Posterior cingulate gyrus (tissue), 11 donors: Measurements from ENCODE around the gene COL15A1.

ENCODE experiments used
- DNase-seq, 10 donors: peaks; one replicate each; pipeline versions ENCODE4 v3.0.0 to v3.0.0-alpha.2; 2020 to 2021; ENCODE audit warnings: mixed read lengths in 3 of 10
- intact Hi-C: fragments of 100-400 bp; cut with DNase I; formaldehyde crosslinking; loops from one replicate; pipeline ENCODE4 v1.15.1; 2023

Gene COL15A1

GRCh38 chr9:99049228-99049627 lies 105.5 kb downstream of the COL15A1 start:
- no peak for DNase-seq

GRCh38 chr9:99049641-99050040 lies 105.9 kb downstream of the COL15A1 start:
- intact Hi-C loops: no loop called here
- DNase-seq: no peak

More at GRCh38 chr9:99049228-99049627, 105.5 kb downstream of the COL15A1 start:
- intact Hi-C loops: no loop called here

DNA sequence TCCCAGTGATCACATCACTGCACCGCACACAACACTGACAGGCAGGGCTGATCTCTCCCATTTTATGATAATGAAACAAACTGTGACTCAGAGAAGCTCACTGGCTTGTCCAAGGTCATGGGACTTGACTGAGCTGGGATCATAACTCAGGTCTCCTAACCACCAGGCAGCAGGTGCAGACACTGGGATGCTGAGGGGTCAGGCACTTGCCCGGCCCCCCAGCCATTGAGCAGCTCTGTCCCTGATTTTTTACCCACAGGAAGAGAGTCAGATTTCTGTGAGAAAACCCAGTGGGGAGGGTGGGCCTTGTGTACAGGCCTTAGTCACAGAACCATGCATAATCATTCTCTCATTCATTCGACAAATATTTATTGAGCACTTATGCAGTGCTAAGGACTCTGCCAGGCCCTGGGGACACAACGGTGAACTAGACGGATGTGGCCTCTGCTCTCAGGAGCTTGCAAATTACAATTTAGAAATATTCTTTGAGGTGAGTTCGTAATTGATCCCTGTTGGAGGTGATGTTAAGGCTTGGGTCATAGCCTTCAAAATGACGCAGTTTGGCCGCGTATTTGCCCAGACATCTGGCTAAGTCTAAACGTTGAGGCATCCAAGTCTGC lies 106.7 kb downstream of the COL15A1 start:
- intact Hi-C loops: no loop called here
- DNase-seq: no peak

GRCh38 chr9:99050924-99051323 lies 107.2 kb downstream of the COL15A1 start:
- DNase-seq: no peak
- intact Hi-C loops: no loop called here

GRCh38 chr9:99051406-99051805 lies 107.7 kb downstream of the COL15A1 start:
- intact Hi-C loops: no loop called here

GRCh38 chr9:99051851-99052250 lies 108.1 kb downstream of the COL15A1 start:
- intact Hi-C loops: no loop called here
- no peak for DNase-seq

More at GRCh38 chr9:99051406-99051805, 107.7 kb downstream of the COL15A1 start:
- DNase-seq: no peak

DNA sequence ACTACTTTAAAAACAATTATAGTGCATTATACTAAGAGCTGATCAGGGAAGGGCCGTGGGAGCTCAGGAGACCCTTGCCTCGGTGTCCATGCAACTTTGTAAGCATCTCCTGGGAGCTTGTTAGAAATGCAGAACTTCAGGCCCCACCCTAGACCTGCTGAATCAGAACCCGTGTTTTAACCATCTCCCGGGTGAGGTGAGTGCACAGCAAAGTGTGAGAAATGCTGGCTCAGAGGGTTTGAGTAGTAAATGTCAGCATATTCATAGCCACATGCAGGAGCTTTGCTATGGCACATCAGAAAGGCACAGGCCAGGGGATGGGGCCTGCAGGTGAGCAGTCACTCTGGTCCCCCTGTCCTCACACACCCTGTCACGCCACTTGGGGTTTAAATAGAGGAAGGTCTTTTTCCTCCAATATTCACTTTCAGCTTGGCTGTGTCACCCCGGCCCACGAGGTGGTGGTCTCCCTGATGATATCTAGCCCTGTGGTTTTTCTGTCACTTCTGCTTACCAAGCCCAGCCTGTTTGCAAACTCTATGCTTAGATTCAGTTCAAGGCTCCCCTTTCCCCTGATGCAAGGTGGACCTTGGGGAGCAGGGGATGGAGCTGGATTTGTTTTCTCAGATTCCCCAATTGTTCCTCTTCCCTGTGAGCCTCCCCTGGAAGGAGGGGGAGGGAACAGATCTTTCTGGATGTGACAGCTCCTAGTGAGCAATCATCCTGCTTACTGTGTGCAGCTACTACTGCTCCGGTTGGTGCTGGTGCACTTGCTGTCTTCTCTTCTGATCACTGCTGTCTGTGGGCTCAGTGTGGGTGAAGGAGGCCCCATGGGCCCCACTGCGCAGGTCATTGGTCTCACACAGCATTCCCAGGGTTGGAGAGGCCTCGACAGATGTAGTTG lies 109.4 kb downstream of the COL15A1 start:
- peak in 1 of 10 donors; percentile 56 for DNase-seq
- intact Hi-C loops: no loop called here

DNA sequence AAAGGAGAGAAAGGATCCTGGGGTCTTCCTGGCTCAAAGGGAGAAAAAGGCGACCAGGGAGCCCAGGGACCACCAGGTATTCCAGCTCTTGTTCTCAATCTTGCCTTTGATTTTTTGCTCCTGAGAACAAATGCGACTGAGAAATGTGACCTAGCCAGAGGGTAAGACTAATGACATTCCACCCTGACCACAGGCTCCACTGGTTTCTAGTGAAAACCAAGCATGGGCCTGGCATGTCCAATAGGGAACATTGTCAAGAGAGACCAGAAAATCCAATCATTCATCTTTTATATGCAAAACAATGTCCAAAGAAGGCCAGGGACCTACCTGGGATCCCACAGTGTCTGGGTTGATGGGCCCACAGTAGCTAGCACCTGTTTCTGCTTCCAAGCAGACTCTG lies 110.9 kb downstream of the COL15A1 start:
- intact Hi-C loops: no loop called here
- peak in 1 of 10 donors; percentile 19 for DNase-seq

- intact Hi-C loops: no loop called here
These were observed 111.7 kb downstream of the COL15A1 start for GRCh38 chr9:99055384-99055783.

GRCh38 chr9:99056186-99056585 lies 112.5 kb downstream of the COL15A1 start:
- intact Hi-C loops: no loop called here
- peak in 1 of 10 donors; percentile 60 for DNase-seq

More at GRCh38 chr9:99055384-99055783, 111.7 kb downstream of the COL15A1 start:
- peak in 1 of 10 donors; percentile 22 for DNase-seq

GRCh38 chr9:99056886-99057664 lies 113.4 kb downstream of the COL15A1 start:
- intact Hi-C loops: no loop called here
- no peak for DNase-seq

DNA sequence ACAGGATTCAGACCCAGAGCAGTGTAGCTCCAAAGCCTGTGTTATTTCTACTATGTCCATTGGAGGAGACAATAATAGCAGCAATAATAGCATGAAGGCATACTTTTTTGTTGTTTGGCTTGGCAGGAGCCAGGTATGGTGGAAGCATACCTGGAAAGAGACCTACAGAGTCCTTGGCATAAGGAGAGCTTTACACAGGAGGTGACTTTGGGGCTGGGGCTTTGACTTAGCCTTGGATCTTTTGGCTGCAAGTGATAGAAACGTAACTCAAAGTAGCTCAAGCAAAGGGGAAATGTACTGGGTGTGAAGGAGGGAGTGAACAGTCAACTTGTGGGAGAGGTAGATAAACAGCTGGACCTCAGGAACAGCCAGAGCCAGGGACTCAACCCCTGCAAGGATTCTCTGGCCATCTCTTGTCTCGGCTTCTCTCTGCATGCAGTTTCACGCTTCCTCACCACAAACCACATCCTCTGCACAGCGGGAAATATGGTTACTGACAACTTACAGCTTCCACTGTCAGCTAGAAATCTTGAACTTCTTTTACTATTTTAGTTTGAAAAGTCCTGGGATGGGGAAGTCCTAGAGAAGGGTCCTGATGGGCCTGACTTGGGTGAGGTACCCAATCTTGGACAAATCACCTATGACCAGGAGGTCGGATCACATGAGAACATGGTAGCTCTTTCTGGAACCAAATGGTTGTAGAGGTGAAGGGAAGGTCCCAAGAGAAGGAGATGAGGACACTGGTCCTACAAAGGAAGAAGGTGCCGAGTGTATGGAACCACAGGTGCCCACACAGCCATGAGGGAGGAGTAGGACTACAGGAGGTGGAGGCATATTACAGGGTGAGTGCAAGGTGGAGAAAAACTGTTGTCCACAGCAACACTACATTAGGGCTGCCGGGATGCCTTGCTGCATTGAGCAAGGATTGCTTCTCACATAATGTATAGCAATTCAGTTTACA lies 114.2 kb downstream of the COL15A1 start:
- peak in 2 of 10 donors; percentile 26 to 41 for DNase-seq
- intact Hi-C loops: no loop called here

DNA sequence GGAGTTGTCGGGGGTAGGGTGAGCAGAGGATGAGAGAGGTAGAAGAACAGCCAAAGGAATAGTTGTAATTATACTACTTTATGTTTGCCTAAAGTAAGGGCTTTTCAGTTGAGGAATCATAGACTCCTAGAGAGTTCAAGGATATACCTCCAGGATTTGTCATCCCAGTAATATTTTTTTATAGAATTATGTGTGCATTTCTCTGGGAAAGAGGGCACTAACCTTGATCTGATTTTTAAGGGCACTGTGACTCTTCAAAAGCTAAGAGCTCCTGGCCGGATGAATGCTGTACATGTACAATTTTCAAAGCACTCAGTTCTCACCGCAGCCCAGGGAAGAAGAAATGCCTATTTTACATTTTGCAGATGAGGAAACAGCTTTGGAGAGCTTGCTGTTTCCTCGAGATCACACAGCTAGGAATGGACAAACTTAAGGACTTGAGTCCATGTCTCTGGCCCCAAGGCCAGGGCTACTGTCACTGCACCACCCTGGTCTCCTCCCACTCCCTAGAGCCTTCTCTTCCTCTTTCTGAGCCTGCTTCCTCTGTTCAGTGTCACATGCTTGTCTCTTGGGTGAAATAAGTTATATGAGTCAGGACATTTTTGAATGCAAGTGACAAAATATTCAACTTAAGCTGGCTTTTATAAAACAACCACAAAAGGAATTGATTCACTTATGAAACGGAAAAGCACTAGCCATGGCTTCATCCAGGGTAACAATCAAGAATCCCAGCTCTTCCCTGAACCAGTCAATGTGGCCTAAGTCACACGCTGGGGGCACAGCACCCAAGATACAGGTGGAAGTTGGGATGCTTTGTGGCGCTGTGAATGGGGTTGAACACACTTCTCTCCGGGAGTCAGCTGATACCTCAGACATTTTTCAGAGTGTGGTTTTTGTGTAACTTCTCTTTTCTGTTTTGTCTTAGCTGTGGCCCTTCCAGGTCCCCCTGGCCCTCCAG lies 115.5 kb downstream of the COL15A1 start:
- intact Hi-C loops: no loop called here
- peak in 1 of 10 donors; percentile 64 for DNase-seq

- intact Hi-C loops: no loop called here
- peak in 1 of 10 donors; percentile 12 for DNase-seq
These were observed 116.9 kb downstream of the COL15A1 start for GRCh38 chr9:99060621-99061020.

- intact Hi-C loops: no loop called here
- no peak for DNase-seq
These were observed 118.8 kb downstream of the COL15A1 start for GRCh38 chr9:99062549-99062948.

DNA sequence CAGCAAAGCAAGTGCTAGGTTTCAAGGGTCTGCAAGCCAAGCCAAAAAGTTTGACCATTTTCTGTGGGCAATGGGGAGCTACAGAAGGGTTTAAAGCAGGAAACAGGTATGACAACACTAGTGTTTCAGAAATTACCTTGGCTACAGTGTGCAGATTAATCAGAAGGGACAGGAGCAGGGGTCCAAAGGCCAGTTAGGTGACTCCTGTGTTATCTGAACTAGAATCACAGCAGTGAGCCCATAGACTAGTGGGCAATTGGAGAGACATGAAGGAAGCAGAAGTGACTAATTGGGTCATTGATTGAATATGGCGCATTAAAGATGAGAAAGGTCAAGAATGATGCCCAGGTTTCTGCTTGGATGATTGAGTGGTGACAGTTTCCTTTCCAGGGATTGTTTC lies 119.8 kb downstream of the COL15A1 start:
- intact Hi-C loops: no loop called here

GRCh38 chr9:99066571-99066970 lies 122.9 kb downstream of the COL15A1 start:
- intact Hi-C loops: no loop called here
- DNase-seq: no peak

More for the DNA sequence above, 119.8 kb downstream of the COL15A1 start:
- peak in 1 of 10 donors; percentile 7 for DNase-seq

- intact Hi-C loops: no loop called here
These were observed 125.4 kb downstream of the COL15A1 start for GRCh38 chr9:99069075-99069474.

DNA sequence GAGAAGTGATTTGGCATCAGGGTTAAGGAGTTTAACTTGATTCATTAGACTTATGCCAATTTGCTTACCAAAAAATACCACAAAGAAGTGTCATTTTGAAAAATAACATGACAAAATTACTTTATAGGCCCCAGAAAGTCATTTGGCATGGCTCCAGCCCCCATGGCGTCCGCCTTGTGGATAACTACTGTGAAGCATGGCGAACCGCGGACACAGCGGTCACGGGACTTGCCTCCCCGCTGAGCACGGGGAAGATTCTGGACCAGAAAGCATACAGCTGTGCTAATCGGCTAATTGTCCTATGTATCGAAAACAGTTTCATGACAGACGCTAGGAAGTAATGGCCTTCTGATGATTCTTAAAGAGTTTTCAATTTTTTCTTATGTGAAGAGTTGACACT lies 125.8 kb downstream of the COL15A1 start:
- intact Hi-C loops: no loop called here
- DNase-seq: no peak

More at GRCh38 chr9:99069075-99069474, 125.4 kb downstream of the COL15A1 start:
- DNase-seq: no peak
